HCT116 (cell line): ENCODE measurements around the gene CRISPLD2.

Experiments used
- EZH2 ChIP-seq: fragments of 200-600 bp; sonication (generic); IDR thresholded peaks from 2 replicates; pipeline ENCODE4 v1.6.1; 2017; ENCODE audit warnings: antibody characterized with exemption, mixed run types
- POLR2A ChIP-seq: IDR thresholded peaks from 2 replicates; pipeline ENCODE4 v1.7.0; 2011; ENCODE audit warnings: borderline replicate concordance; ENCODE audit not compliant: insufficient read depth, insufficient read length; ENCODE audit errors: extremely low read depth
- SRF ChIP-seq: IDR thresholded peaks from 2 replicates; pipeline ENCODE4 v1.6.1; 2012; ENCODE audit warnings: low read depth
- TF ChIP-seq, protein P1 (sequence below): IDR thresholded peaks from 2 replicates; pipeline ENCODE4 v1.6.1; 2012; ENCODE audit warnings: low read depth
- TF ChIP-seq, protein P2 (sequence below), 3 experiments: fragments of 200-600 bp in 1 of 3; sonication (generic) in 1 of 3; IDR thresholded peaks in 2 of 3; conservative IDR thresholded peaks in 1 of 3; 2 replicates each; pipeline ENCODE4 v1.5.1; 2012 to 2017; ENCODE audit warnings: low read depth in 2 of 3, low read length in 2 of 3, antibody characterized with exemption in 1 of 3, borderline replicate concordance in 1 of 3, control low read depth in 1 of 3, mild to moderate bottlenecking in 1 of 3, mixed read lengths in 1 of 3, mixed run types in 1 of 3, moderate library complexity in 1 of 3; ENCODE audit not compliant: insufficient read depth in 1 of 3

DNA sequence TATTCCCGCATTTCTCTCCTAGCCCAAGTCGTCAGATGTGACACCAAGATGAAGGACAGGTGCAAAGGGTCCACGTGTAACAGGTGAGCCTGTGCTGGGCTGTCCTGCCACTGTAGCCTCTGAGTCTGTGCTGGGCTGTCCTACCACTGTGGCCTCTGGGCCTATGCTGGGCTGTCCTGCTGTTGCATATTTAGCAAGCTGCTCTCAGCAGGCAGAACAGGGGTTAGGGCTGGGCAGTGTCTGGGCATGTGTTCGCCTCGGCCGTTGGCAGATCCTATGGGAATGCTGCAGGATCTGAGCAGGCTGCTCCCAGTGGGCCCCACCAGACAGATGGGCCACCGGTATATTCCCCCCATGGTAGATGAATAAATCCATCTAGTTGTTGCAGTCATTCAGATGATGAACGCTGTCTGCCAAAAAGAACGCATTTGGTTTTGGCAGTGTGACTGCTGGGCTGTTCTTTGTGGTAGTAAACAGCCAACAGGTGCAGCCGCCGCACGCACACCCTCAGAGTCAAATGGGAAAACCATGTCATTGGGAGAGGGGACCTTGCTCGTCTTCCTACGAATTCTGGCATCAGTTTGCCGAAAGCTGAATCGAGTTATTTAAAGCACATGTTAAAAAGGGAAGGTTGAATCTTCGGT lies 49.2 kb downstream of the CRISPLD2 start:
- TF ChIP-seq, protein P1, sequence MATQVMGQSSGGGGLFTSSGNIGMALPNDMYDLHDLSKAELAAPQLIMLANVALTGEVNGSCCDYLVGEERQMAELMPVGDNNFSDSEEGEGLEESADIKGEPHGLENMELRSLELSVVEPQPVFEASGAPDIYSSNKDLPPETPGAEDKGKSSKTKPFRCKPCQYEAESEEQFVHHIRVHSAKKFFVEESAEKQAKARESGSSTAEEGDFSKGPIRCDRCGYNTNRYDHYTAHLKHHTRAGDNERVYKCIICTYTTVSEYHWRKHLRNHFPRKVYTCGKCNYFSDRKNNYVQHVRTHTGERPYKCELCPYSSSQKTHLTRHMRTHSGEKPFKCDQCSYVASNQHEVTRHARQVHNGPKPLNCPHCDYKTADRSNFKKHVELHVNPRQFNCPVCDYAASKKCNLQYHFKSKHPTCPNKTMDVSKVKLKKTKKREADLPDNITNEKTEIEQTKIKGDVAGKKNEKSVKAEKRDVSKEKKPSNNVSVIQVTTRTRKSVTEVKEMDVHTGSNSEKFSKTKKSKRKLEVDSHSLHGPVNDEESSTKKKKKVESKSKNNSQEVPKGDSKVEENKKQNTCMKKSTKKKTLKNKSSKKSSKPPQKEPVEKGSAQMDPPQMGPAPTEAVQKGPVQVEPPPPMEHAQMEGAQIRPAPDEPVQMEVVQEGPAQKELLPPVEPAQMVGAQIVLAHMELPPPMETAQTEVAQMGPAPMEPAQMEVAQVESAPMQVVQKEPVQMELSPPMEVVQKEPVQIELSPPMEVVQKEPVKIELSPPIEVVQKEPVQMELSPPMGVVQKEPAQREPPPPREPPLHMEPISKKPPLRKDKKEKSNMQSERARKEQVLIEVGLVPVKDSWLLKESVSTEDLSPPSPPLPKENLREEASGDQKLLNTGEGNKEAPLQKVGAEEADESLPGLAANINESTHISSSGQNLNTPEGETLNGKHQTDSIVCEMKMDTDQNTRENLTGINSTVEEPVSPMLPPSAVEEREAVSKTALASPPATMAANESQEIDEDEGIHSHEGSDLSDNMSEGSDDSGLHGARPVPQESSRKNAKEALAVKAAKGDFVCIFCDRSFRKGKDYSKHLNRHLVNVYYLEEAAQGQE, result no peak
- TF ChIP-seq, protein P2, sequence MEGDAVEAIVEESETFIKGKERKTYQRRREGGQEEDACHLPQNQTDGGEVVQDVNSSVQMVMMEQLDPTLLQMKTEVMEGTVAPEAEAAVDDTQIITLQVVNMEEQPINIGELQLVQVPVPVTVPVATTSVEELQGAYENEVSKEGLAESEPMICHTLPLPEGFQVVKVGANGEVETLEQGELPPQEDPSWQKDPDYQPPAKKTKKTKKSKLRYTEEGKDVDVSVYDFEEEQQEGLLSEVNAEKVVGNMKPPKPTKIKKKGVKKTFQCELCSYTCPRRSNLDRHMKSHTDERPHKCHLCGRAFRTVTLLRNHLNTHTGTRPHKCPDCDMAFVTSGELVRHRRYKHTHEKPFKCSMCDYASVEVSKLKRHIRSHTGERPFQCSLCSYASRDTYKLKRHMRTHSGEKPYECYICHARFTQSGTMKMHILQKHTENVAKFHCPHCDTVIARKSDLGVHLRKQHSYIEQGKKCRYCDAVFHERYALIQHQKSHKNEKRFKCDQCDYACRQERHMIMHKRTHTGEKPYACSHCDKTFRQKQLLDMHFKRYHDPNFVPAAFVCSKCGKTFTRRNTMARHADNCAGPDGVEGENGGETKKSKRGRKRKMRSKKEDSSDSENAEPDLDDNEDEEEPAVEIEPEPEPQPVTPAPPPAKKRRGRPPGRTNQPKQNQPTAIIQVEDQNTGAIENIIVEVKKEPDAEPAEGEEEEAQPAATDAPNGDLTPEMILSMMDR (IDR thresholded peaks at IDR 0.05 in 2 of 3, conservative IDR thresholded peaks at IDR 0.05 in 1 of 3; ENCODE audit: borderline replicate concordance in 1 of 3, insufficient read depth in 1 of 3, low read depth in 2 of 3, low read length in 2 of 3), result no peak
- TF ChIP-seq EZH2 (no peak), POLR2A (no peak), SRF (no peak)
